Liver (tissue), 9 donors: Measurements from ENCODE around the gene PRSS23. TPM values are rescaled to one million over a fixed set of nuclear protein-coding genes. Genes with fewer than 3 reads are reported as not detected.

Experiments used
- DNase-seq: peaks from one replicate; pipeline ENCODE4 v3.0.0-alpha.2; 2017; ENCODE audit warnings: low spot score
- H3K27ac ChIP-seq, 2 donors: one replicate each; pipeline ENCODE4 v1.7.0; 2013; ENCODE audit warnings: inconsistent platforms in 2 of 2, low read length in 2 of 2, control low read depth in 1 of 2, low read depth in 1 of 2, mild to moderate bottlenecking in 1 of 2
- H3K27me3 ChIP-seq, 4 donors: one replicate each; pipeline versions ENCODE4 v1.6.1 to v1.7.0; 2013; ENCODE audit warnings: low read length in 3 of 4, inconsistent platforms in 1 of 4, mild to moderate bottlenecking in 1 of 4, moderate library complexity in 1 of 4; ENCODE audit not compliant: control insufficient read depth in 4 of 4, insufficient read depth in 4 of 4
- H3K36me3 ChIP-seq, 4 donors: one replicate each; pipeline versions ENCODE4 v1.6.1 to v1.7.0; 2013; ENCODE audit warnings: low read length in 3 of 4, mild to moderate bottlenecking in 3 of 4, low read depth in 1 of 4, moderate library complexity in 1 of 4; ENCODE audit not compliant: control insufficient read depth in 4 of 4, insufficient read depth in 3 of 4
- H3K4me1 ChIP-seq, 4 donors: one replicate each; pipeline versions ENCODE4 v1.6.1 to v1.7.0; 2013; ENCODE audit warnings: low read length in 3 of 4, mild to moderate bottlenecking in 3 of 4, moderate library complexity in 1 of 4; ENCODE audit not compliant: control insufficient read depth in 4 of 4, insufficient read depth in 4 of 4
- H3K4me3 ChIP-seq, 3 donors: one replicate each; pipeline versions ENCODE4 v1.6.1 to v1.7.0; 2013; ENCODE audit warnings: low read length in 3 of 3, control low read depth in 1 of 3, low read depth in 1 of 3, mild to moderate bottlenecking in 1 of 3
- H3K9ac ChIP-seq, 2 donors: one replicate each; pipeline ENCODE4 v1.7.0; 2013; ENCODE audit warnings: low read length in 2 of 2, mild to moderate bottlenecking in 2 of 2, moderate library complexity in 2 of 2, control low read depth in 1 of 2, low read depth in 1 of 2
- H3K9me3 ChIP-seq, 4 donors: one replicate each; pipeline versions ENCODE4 v1.6.1 to v1.7.0; 2013; ENCODE audit warnings: low read length in 3 of 4; ENCODE audit not compliant: control insufficient read depth in 4 of 4
- ATF3 ChIP-seq: IDR thresholded peaks from 2 replicates; pipeline ENCODE4 v1.6.1; 2016; ENCODE audit warnings: antibody characterized with exemption
- CTCF ChIP-seq: fragments of 150-350 bp; IDR thresholded peaks from 2 replicates; pipeline ENCODE4 v1.5.1; 2017; ENCODE audit warnings: improper control_type of control experiment, low read depth, low read length; ENCODE audit not compliant: missing input control
- EGR1 ChIP-seq, 2 donors: IDR thresholded peaks; 2 replicates each; pipeline ENCODE4 v1.6.1; 2016 to 2018; ENCODE audit warnings: antibody characterized with exemption in 2 of 2, low read depth in 2 of 2
- FOXA1 ChIP-seq: IDR thresholded peaks from 2 replicates; pipeline ENCODE4 v1.6.1; 2016; ENCODE audit warnings: antibody characterized with exemption
- FOXA2 ChIP-seq: IDR thresholded peaks from 2 replicates; pipeline ENCODE4 v1.6.1; 2016; ENCODE audit warnings: antibody characterized with exemption
- GABPA ChIP-seq, 2 donors: IDR thresholded peaks in 1 of 2; conservative IDR thresholded peaks in 1 of 2; 2 replicates each; pipeline ENCODE4 v1.6.1; 2016; ENCODE audit warnings: antibody characterized with exemption in 2 of 2, mild to moderate bottlenecking in 1 of 2, moderate library complexity in 1 of 2
- HNF4A ChIP-seq, 2 donors: conservative IDR thresholded peaks; 2 replicates each; pipeline ENCODE4 v1.6.1; 2016; ENCODE audit warnings: antibody characterized with exemption in 2 of 2, mild to moderate bottlenecking in 2 of 2
- HNF4G ChIP-seq: IDR thresholded peaks from 2 replicates; pipeline ENCODE4 v1.6.1; 2016; ENCODE audit warnings: antibody characterized with exemption
- JUND ChIP-seq, 2 donors: IDR thresholded peaks; 2 replicates each; pipeline ENCODE4 v1.6.1; 2016; ENCODE audit warnings: antibody characterized with exemption in 2 of 2
- MAX ChIP-seq: IDR thresholded peaks from 2 replicates; pipeline ENCODE4 v1.6.1; 2016; ENCODE audit warnings: antibody characterized with exemption
- NR2F2 ChIP-seq: IDR thresholded peaks from 2 replicates; pipeline ENCODE4 v1.6.1; 2016; ENCODE audit warnings: antibody characterized with exemption
- RAD21 ChIP-seq, 2 donors: IDR thresholded peaks; 2 replicates each; pipeline ENCODE4 v1.6.1; 2016; ENCODE audit warnings: antibody characterized with exemption in 2 of 2, mild to moderate bottlenecking in 2 of 2
- REST ChIP-seq: IDR thresholded peaks from 2 replicates; pipeline ENCODE4 v1.6.1; 2016; ENCODE audit warnings: antibody characterized with exemption, mild to moderate bottlenecking
- RXRA ChIP-seq, 2 donors: IDR thresholded peaks; 2 replicates each; pipeline ENCODE4 v1.6.1; 2017 to 2018; ENCODE audit warnings: antibody characterized with exemption in 2 of 2, mild to moderate bottlenecking in 1 of 2
- TAF1 ChIP-seq: conservative IDR thresholded peaks from 2 replicates; pipeline ENCODE4 v1.6.1; 2016; ENCODE audit warnings: antibody characterized with exemption, mild to moderate bottlenecking
- YY1 ChIP-seq: IDR thresholded peaks from 2 replicates; pipeline ENCODE4 v1.6.1; 2016; ENCODE audit warnings: antibody characterized with exemption, mild to moderate bottlenecking
- WGBS: extraction: QIAGEN DNeasy Blood & Tissue Kit; methylation state at CpG from one replicate; pipeline ENCODE4 v1.1.7; 2013; 5-methylcytosine and 5-hydroxymethylcytosine counted together
- polyA plus RNA-seq, 2 donors: library from polyadenylated mRNA; stranded (reverse) in 1 of 2; unstranded in 1 of 2; fragments of 200-250 nt in 1 of 2; fragments of >200 nt in 1 of 2; fragmentation: Nextera tagmentation in 1 of 2; extraction: Ambion mirVana in 1 of 2; gene quantifications; one replicate each; pipeline versions ENCODE4 v1.2.1 to v1.2.3, GENCODE V29; 2013 to 2015
- total RNA-seq, 2 donors: library from RNA; depleted of rRNA; stranded (reverse); fragments of >200 nt; gene quantifications; one replicate each; pipeline ENCODE4 v1.2.3, GENCODE V29; 2014
- donor health status: healthy.
- donor health status: healthy.
- donor health status: healthy.
- donor health status: healthy.
- donor health status: healthy.

Gene PRSS23
- total and polyA plus RNA-seq, 4 donors: 2.3 to 11.0 (median 7.8) TPM

- no peak overlapping the region for H3K27ac ChIP-seq
- H3K4me1 ChIP-seq: no peaks in the 10 kb centered on the region
- H3K27me3 ChIP-seq: no peaks in the 10 kb centered on the region
- no peak for DNase-seq
- H3K4me3 ChIP-seq: no peak overlapping the region
- no peak overlapping the region for H3K9ac ChIP-seq
- TF ChIP-seq FOXA1 (no peak), CTCF (no peak), YY1 (no peak), MAX (no peak), TAF1 (no peak), RXRA (IDR thresholded peaks at IDR 0.05) (no peak), HNF4G (no peak), HNF4A (conservative IDR thresholded peaks at IDR 0.05) (no peak), GABPA (IDR thresholded peaks at IDR 0.05 in 1 of 2, conservative IDR thresholded peaks at IDR 0.05 in 1 of 2) (no peak), ATF3 (no peak), FOXA2 (no peak), NR2F2 (no peak), REST (no peak)
- H3K9me3 ChIP-seq: no peaks in the 10 kb centered on the region
- no peaks in the 10 kb centered on the region for H3K36me3 ChIP-seq
Measured at GRCh38 chr11:86790195-86790725, 10.1 kb upstream of the PRSS23 start.

GRCh38 chr11:86790867-86791849 is 9.2 kb upstream of the PRSS23 start:
- DNase-seq: no peak
- no peak overlapping the region for H3K4me3 ChIP-seq
- no peaks in the 10 kb centered on the region for H3K27me3 ChIP-seq
- 91% methylated on average over 5 of the region's 5 CpGs for WGBS
- H3K36me3 ChIP-seq: no peaks in the 10 kb centered on the region
- no peak for TF ChIP-seq EGR1 (IDR thresholded peaks at IDR 0.05; ENCODE audit: low read depth in 2 of 2)
- no peak for TF ChIP-seq JUND (IDR thresholded peaks at IDR 0.05)
- no peak for TF ChIP-seq HNF4G
- TF ChIP-seq RAD21 (IDR thresholded peaks at IDR 0.05): no peak
- TF ChIP-seq RXRA (IDR thresholded peaks at IDR 0.05): no peak
- TF ChIP-seq NR2F2: no peak
- TF ChIP-seq TAF1: no peak
- no peak for TF ChIP-seq REST
- no peak for TF ChIP-seq ATF3
- TF ChIP-seq FOXA1: no peak
- no peak overlapping the region for H3K9ac ChIP-seq
- no peaks in the 10 kb centered on the region for H3K9me3 ChIP-seq
- no peaks in the 10 kb centered on the region for H3K4me1 ChIP-seq
- no peak overlapping the region for H3K27ac ChIP-seq
